H1 (cell line): Measurements from ENCODE around the gene NHSL2. TPM values are rescaled to one million over a fixed set of nuclear protein-coding genes. Genes with fewer than 3 reads are reported as not detected.

Experiments used
- CTCF ChIA-PET: fragments of 300-600 bp; sonication (Branson Sonifier 250); formaldehyde crosslinking; loops from one replicate; lab custom pipeline; 2021; ENCODE audit not compliant: partially characterized antibody; lab: Charles Lee
- POLR2A ChIA-PET: fragments of 300-600 bp; sonication (Branson Sonifier 250); formaldehyde crosslinking; loops from one replicate; lab custom pipeline; 2021; ENCODE audit warnings: inconsistent platforms; ENCODE audit not compliant: partially characterized antibody; lab: Charles Lee
- DNase-seq, 2 experiments: peaks; one replicate each; pipeline versions ENCODE4 v3.0.0 to v3.0.0-alpha.2; 2010 to 2022; ENCODE audit warnings: low spot score in 2 of 2, low read depth in 1 of 2, mixed read lengths in 1 of 2
- FAIRE-seq: peaks from 2 replicates; lab custom pipeline; 2011; peaks lifted over from hg19 to GRCh38; lab: Jason Lieb, UNC
- H2AFZ ChIP-seq: 2 replicates; pipeline ENCODE4 v1.8.1; 2012; ENCODE audit warnings: low read length, inconsistent platforms
- H2AK5ac ChIP-seq: 2 replicates; pipeline ENCODE4 v1.6.1; 2013; ENCODE audit warnings: low read depth, low read length
- H2BK120ac ChIP-seq: replicated peaks from 2 replicates; pipeline ENCODE3; 2013; ENCODE audit warnings: low read depth, low read length, inconsistent platforms
- H2BK12ac ChIP-seq: 2 replicates; pipeline ENCODE4 v1.6.1; 2013; ENCODE audit warnings: low read depth, low read length
- H2BK15ac ChIP-seq: 2 replicates; pipeline ENCODE4 v1.6.1; 2013; ENCODE audit warnings: low read length
- H2BK20ac ChIP-seq: 2 replicates; pipeline ENCODE4 v1.6.1; 2013; ENCODE audit warnings: low read length
- H2BK5ac ChIP-seq: 2 replicates; pipeline ENCODE4 v1.6.1; 2013; ENCODE audit warnings: low read depth, low read length
- H3K14ac ChIP-seq: 2 replicates; pipeline ENCODE4 v1.6.1; 2013; ENCODE audit warnings: inconsistent platforms; ENCODE audit not compliant: insufficient read length
- H3K18ac ChIP-seq: 2 replicates; pipeline ENCODE4 v1.6.1; 2013; ENCODE audit warnings: low read length; ENCODE audit errors: extremely low read depth
- H3K23ac ChIP-seq: 2 replicates; pipeline ENCODE4 v1.6.1; 2013; ENCODE audit warnings: inconsistent platforms; ENCODE audit not compliant: insufficient read length
- H3K23me2 ChIP-seq: 2 replicates; pipeline ENCODE4 v1.6.1; 2013; ENCODE audit warnings: low read depth, low read length
- H3K27ac ChIP-seq: 2 replicates; pipeline ENCODE4 v1.6.1; 2011; ENCODE audit warnings: low read depth, low read length, inconsistent platforms
- H3K27me3 ChIP-seq, 4 experiments: replicated peaks in 1 of 4; 1 replicate in 1 of 4; 2 replicates in 3 of 4; pipeline versions ENCODE4 v1.6.1 to v1.8.1; 2011 to 2013; ENCODE audit warnings: low read length in 3 of 4, mild to moderate bottlenecking in 3 of 4, inconsistent platforms in 2 of 4, mixed read lengths in 2 of 4, moderate library complexity in 1 of 4; ENCODE audit not compliant: control insufficient read depth in 3 of 4, insufficient read depth in 3 of 4; ENCODE audit errors: extremely low read depth in 1 of 4
- H3K36me3 ChIP-seq, 4 experiments: 2 replicates each; pipeline versions ENCODE4 v1.6.1 to v1.8.1; 2011 to 2013; ENCODE audit warnings: mild to moderate bottlenecking in 4 of 4, low read length in 3 of 4, moderate library complexity in 2 of 4, control low read depth in 1 of 4, inconsistent platforms in 1 of 4; ENCODE audit not compliant: insufficient read depth in 4 of 4, control insufficient read depth in 2 of 4
- H3K4ac ChIP-seq: replicated peaks from 2 replicates; pipeline ENCODE3; 2013; ENCODE audit warnings: low read length, low read depth, mixed read lengths, inconsistent platforms; ENCODE audit not compliant: insufficient read length
- H3K4me1 ChIP-seq, 4 experiments: replicated peaks in 1 of 4; 1 replicate in 1 of 4; 2 replicates in 3 of 4; pipeline versions ENCODE4 v1.6.1 to v1.8.1; 2011 to 2013; ENCODE audit warnings: low read length in 3 of 4, inconsistent platforms in 2 of 4, mixed read lengths in 1 of 4; ENCODE audit not compliant: insufficient read depth in 4 of 4, control insufficient read depth in 3 of 4
- H3K4me2 ChIP-seq, 2 experiments: 2 replicates each; pipeline versions ENCODE4 v1.6.1 to v1.8.1; 2011 to 2013; ENCODE audit warnings: low read depth in 2 of 2, low read length in 2 of 2, control low read depth in 1 of 2, inconsistent platforms in 1 of 2, mild to moderate bottlenecking in 1 of 2; ENCODE audit not compliant: insufficient read depth in 1 of 2
- H3K4me3 ChIP-seq, 4 experiments: fragments of 200-600, 300-600 bp in 1 of 4; sonication (generic), shearing (Covaris generic), sonication (Bioruptor Twin) in 1 of 4; 2 replicates each; pipeline versions ENCODE4 v1.5.1 to v1.8.1; 2011 to 2016; ENCODE audit warnings: low read length in 4 of 4, low read depth in 3 of 4, control low read depth in 2 of 4, inconsistent platforms in 2 of 4, mild to moderate bottlenecking in 2 of 4, mixed read lengths in 1 of 4, moderate library complexity in 1 of 4; ENCODE audit not compliant: insufficient read depth in 2 of 4; ENCODE audit errors: extremely low read depth in 1 of 4
- H3K56ac ChIP-seq: replicated peaks from 2 replicates; pipeline ENCODE3; 2013; ENCODE audit warnings: low read depth, mild to moderate bottlenecking, mixed read lengths, low read length, inconsistent platforms; ENCODE audit not compliant: insufficient read length
- H3K79me1 ChIP-seq: 2 replicates; pipeline ENCODE4 v1.6.1; 2013; ENCODE audit warnings: low read depth, low read length, control low read depth
- H3K79me2 ChIP-seq, 2 experiments: 2 replicates each; pipeline versions ENCODE4 v1.6.1 to v1.8.1; 2012 to 2013; ENCODE audit warnings: low read length in 2 of 2, mild to moderate bottlenecking in 2 of 2, inconsistent platforms in 1 of 2; ENCODE audit not compliant: insufficient read depth in 2 of 2, control insufficient read depth in 1 of 2
- H3K9ac ChIP-seq, 4 experiments: replicated peaks in 1 of 4; 1 replicate in 1 of 4; 2 replicates in 3 of 4; pipeline versions ENCODE4 v1.6.1 to v1.8.1; 2011 to 2013; ENCODE audit warnings: low read depth in 3 of 4, low read length in 3 of 4, control low read depth in 2 of 4, mild to moderate bottlenecking in 2 of 4, moderate library complexity in 2 of 4, inconsistent platforms in 1 of 4; ENCODE audit errors: extremely low read depth in 1 of 4
- H3K9me3 ChIP-seq, 2 experiments: 2 replicates each; pipeline versions ENCODE4 v1.6.1 to v1.8.1; 2012 to 2013; ENCODE audit warnings: mild to moderate bottlenecking in 2 of 2, moderate library complexity in 2 of 2, control low read depth in 1 of 2, inconsistent platforms in 1 of 2, low read depth in 1 of 2, low read length in 1 of 2, mixed read lengths in 1 of 2; ENCODE audit not compliant: insufficient read depth in 2 of 2
- H4K20me1 ChIP-seq, 2 experiments: replicated peaks in 1 of 2; 2 replicates each; pipeline versions ENCODE3 to v1.8.1; 2011 to 2013; ENCODE audit warnings: inconsistent platforms in 2 of 2, low read length in 2 of 2, mild to moderate bottlenecking in 1 of 2; ENCODE audit not compliant: insufficient read depth in 2 of 2, control insufficient read depth in 1 of 2
- H4K5ac ChIP-seq: 2 replicates; pipeline ENCODE4 v1.6.1; 2013; ENCODE audit warnings: low read length, low read depth, mixed read lengths, inconsistent platforms; ENCODE audit not compliant: insufficient read length
- H4K8ac ChIP-seq: 2 replicates; pipeline ENCODE4 v1.8.0; 2013; ENCODE audit warnings: mild to moderate bottlenecking, moderate library complexity, low read length, inconsistent platforms; ENCODE audit not compliant: insufficient read depth; ENCODE audit errors: extremely low read depth
- H4K91ac ChIP-seq: replicated peaks from 2 replicates; pipeline ENCODE3; 2013; ENCODE audit warnings: low read length, mixed read lengths, inconsistent platforms; ENCODE audit not compliant: insufficient read length
- CBX8 ChIP-seq: fragments of 300-800, 300-1000 bp; sonication (generic); IDR thresholded peaks from 2 replicates; pipeline ENCODE4 v1.7.1; 2016; ENCODE audit warnings: low read depth, low read length, borderline replicate concordance
- RFX5 ChIP-seq: IDR thresholded peaks from 2 replicates; pipeline ENCODE4 v1.6.1; 2011; ENCODE audit warnings: low read depth, low read length, improper control_type of control experiment, borderline replicate concordance
- SP4 ChIP-seq: IDR thresholded peaks from 2 replicates; pipeline ENCODE4 v1.6.1; 2012; ENCODE audit warnings: low read length, inconsistent platforms
- TCF12 ChIP-seq: IDR thresholded peaks from 2 replicates; pipeline ENCODE4 v1.6.1; 2011; ENCODE audit warnings: low read depth, mild to moderate bottlenecking, low read length
- WGBS, 2 experiments: shearing (Covaris generic) in 1 of 2; methylation state at CpG; one replicate each; pipeline versions ENCODE4 v1.1.6 to v1.1.7; 2013 to 2015; ENCODE audit warnings: low lambda C conversion rate in 2 of 2, mixed read lengths in 2 of 2, inconsistent platforms in 1 of 2, low coverage in 1 of 2, missing lambda C conversion rate in 1 of 2; ENCODE audit not compliant: insufficient replicate concordance in 2 of 2, insufficient coverage in 1 of 2, insufficient read length in 1 of 2; ENCODE audit errors: extremely low coverage in 1 of 2, missing lambda C conversion rate in 1 of 2; 5-methylcytosine and 5-hydroxymethylcytosine counted together
- polyA plus RNA-seq, 7 experiments: library from polyadenylated mRNA; depleted of rRNA in 3 of 7; stranded (reverse) in 5 of 7; unstranded in 2 of 7; fragments of >200 nt in 5 of 7; fragments of 200-250 nt in 2 of 7; gene quantifications; 1 replicate in 5 of 7; 2 replicates in 1 of 7; 4 replicates in 1 of 7; pipeline versions ENCODE4 v1.2.1 to v1.2.3, GENCODE V29; 2011 to 2013; ENCODE audit warnings: missing spikeins in 2 of 7, mixed read lengths in 2 of 7
- total RNA-seq: library from RNA; stranded (reverse); fragmentation: NEBNext Ultra II Directional; extraction: Animal tissue kit (Norgen Biotek cat#: 25700); gene quantifications from 2 replicates; pipeline ENCODE4 v1.2.1, GENCODE V29; 2021

Gene NHSL2
- total and polyA plus RNA-seq, 2 of the 8 experiments (the other 6 are each of a cell fraction or from before 2014, with no cell fraction given), result 3.7 to 7.2 TPM

DNA sequence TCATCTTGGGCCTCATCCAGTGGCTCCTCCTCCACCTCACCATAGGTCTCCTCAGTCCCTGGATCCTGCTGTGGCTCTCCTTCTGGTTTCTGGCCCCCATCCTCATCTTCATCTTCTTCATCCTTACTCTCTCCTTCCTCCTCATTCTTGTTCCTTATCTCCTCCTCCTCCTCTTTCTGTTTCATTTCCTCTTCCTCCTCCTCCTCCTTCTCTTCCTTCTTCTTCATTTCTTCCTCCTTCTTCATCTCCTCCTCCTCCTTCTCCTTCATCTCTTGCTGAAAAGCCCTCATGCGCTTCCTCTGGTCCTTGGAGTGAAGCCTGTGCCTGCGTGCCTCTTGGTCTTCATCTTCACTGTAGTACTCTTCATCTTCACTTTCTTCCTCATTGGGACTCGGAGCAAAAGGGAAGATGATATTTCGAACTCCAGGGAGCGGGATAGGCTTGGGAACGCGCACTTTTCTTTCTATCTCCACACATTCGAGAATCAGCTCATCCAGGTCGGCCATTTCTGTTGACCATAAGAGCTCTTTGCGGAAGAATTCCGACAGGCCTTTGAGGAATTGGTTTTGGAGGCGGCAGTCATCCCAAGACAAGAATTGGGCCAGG, 219.6 kb downstream of the NHSL2 start:
- no peaks in the 10 kb centered on the region for H3K79me2 ChIP-seq
- WGBS, 2 experiments, result 76% methylated on average over 12 of the region's 12 CpGs; no CpG with 5 or more reads in 1 of the 2 experiments
- TF ChIP-seq TCF12 (no peak), CBX8 (no peak), SP4 (no peak), RFX5 (no peak)
- TF ChIP-seq, all 59 proteins: peak for 0
- H3K4me1 ChIP-seq, result peaks cover 0 to 4% (median 1%) of the 10 kb centered on the region in 4 experiments; a peak in 5 of 7 replicates
- FAIRE-seq (no peak), DNase-seq (no peak)
- no peak overlapping the region for H3K9ac ChIP-seq
- H3K27ac ChIP-seq, result no peak overlapping the region
- peaks cover 12 to 45% (median 34%) of the 10 kb centered on the region in 4 experiments for H3K27me3 ChIP-seq
- no peak overlapping the region for H4K8ac ChIP-seq
- peaks cover 5% of the 10 kb centered on the region; the same call in 1 of the 2 replicates for H3K23me2 ChIP-seq
- H3K4ac ChIP-seq, result no peak overlapping the region
- no peak overlapping the region for H2BK20ac ChIP-seq
- H3K56ac ChIP-seq, result no peak overlapping the region
- CTCF ChIA-PET, result interaction anchor here (0.7 to 3.2 kb wide), 11 partner anchors 13 to 131 kb away, joined by 3 to 13 read pairs (median 3); no protein-coding TSS in a partner anchor
- H4K91ac ChIP-seq, result no peak overlapping the region
- no peak overlapping the region for H3K23ac ChIP-seq
- H3K14ac ChIP-seq, result no peak overlapping the region
- no peak overlapping the region for H3K18ac ChIP-seq
- H3K4me3 ChIP-seq, result peak overlapping the region in 1 of 4 experiments; percentile 62; a peak in 2 of 8 replicates
- H2BK5ac ChIP-seq, result no peak overlapping the region
- H3K9me3 ChIP-seq, result peaks cover 0 to 4% of the 10 kb centered on the region in 2 experiments; a peak in 1 of 4 replicates
- peaks cover 3 to 9% of the 10 kb centered on the region in 2 experiments for H4K20me1 ChIP-seq
- no peaks in the 10 kb centered on the region for H3K79me1 ChIP-seq
- no peaks in the 10 kb centered on the region for H3K36me3 ChIP-seq
- no peak overlapping the region for H2BK120ac ChIP-seq
- H2BK12ac ChIP-seq, result no peak overlapping the region
- POLR2A ChIA-PET, result interaction anchor here (1.4 kb wide), 2 partner anchors 112 to 147 kb away, joined by 4 to 5 read pairs; partner anchors contain the start of gene RPS4X
- peak overlapping the region; percentile 83 to 86 for H3K4me2 ChIP-seq
- H4K5ac ChIP-seq, result no peak overlapping the region
- no peak overlapping the region for H2AFZ ChIP-seq
- no peak overlapping the region for H2BK15ac ChIP-seq
- no peak overlapping the region for H2AK5ac ChIP-seq
